Dermis blood vessel endothelial cell (primary cell): Measurements from ENCODE around the gene ZNF608. TPM values are rescaled to one million over a fixed set of nuclear protein-coding genes. Genes with fewer than 3 reads are reported as not detected.

Experiments used
- DNase-seq: peaks from one replicate; pipeline ENCODE4 v3.0.0; 2010
- total RNA-seq: library from RNA; depleted of rRNA; stranded (reverse); fragments of >200 nt; gene quantifications from 2 replicates; pipeline ENCODE4 v1.2.3, GENCODE V29; 2014

The ZNF608 gene
- total RNA-seq, 1 donor from 2014 or later = 14.8 TPM

DNA sequence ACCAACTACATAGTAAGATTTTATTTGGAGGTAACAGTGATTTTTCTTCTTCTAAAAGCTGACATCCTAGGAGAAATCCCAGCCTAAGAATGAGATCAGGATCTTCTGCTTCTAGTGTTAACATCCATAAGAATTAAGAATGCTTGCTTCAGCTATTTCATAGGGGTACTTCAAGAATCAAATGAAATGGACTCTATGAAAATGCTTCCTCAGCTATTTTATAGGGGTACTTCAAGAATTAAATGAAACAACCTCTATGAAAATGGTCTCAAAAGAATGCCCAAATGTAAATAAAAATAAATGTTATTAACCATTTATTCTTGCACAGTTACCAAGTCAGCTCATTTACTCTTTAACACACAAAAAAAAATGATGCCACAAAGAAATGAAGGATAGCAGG is 31.5 kb downstream of the ZNF608 start:
- DNase-seq = no peak

DNA sequence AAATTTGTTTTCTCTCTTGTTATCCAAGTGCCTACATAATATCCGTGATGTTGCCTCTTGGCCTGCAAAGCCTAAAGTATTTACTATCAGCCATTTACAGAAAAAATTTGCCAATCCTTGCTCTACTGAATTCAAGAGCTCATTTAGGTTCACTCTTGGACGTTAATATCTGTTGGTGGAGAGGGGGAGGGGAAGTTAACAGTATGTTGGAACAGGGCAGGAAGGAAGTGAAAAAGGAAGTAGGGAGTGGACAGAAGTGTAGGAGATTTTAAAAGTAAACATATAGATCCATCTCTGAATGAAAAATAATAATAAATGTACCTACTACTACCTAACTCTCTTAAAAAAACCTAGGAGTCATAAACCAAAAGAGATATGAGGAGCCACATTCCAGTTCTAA is 32.8 kb downstream of the ZNF608 start:
- DNase-seq = no peak

DNA sequence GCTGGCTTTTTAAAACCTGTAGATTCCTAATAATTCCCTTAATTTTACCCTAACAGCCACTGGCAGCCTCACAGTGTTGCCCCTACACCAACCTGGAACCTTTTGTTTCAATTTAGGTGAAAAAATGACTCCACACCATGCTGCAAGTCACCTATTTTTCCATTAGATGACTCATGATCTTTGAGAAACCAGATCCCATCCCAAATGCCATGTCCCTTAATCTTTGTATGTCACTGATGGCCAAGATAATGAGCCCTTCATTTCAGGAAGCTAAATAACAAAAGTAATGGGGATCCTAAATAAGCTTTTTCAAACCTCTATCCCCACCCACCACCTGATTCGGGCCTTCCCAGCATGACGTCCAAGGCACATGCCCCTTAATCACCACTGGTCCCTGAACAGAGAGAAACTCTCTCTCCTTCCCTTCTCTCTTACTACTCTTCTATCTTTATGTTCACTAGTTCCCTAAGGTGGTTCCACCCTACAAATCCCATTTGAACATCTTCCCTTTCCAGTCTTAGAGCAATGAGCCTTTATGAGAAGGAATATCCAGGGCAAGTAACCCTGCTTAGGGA is 33.6 kb downstream of the ZNF608 start:
- no peak for DNase-seq

DNA sequence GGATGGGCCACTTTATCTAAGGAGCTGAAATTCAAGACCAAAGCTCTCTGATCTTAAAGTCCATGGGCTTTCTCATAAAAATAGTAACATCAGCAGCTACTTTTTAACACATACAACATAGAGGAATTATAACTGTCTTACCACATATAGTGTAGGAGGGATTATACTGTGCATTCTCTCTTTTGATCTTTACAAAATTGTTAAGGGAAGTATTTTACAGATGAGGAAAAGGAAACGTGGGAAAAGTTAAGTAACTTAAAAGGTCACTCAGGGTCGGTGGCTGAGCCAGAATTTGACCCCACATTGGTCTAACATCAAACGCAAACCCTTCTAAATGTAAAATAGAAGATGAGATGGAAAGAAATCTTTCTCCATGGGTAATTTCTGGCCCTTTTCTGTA is 38.4 kb downstream of the ZNF608 start:
- no peak for DNase-seq

DNA sequence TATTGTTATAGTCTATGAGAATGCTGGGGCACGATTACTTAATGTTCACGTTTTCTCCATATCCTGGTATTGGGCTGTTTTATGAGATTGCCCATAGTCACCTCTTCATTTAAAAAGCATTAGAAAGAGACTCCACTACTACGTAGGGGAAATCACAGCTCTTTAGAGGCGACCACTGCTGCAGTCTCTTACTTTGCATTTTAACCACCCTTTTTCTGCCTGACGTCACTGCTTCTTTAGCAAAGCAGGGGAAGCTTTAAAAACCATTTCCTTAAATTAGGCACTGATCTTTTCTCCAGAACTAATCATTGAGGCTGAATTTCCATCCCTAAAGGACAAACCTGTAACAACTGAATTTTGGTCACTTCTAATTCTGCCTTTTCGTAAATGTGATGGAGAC is 38.9 kb downstream of the ZNF608 start:
- no peak for DNase-seq

DNA sequence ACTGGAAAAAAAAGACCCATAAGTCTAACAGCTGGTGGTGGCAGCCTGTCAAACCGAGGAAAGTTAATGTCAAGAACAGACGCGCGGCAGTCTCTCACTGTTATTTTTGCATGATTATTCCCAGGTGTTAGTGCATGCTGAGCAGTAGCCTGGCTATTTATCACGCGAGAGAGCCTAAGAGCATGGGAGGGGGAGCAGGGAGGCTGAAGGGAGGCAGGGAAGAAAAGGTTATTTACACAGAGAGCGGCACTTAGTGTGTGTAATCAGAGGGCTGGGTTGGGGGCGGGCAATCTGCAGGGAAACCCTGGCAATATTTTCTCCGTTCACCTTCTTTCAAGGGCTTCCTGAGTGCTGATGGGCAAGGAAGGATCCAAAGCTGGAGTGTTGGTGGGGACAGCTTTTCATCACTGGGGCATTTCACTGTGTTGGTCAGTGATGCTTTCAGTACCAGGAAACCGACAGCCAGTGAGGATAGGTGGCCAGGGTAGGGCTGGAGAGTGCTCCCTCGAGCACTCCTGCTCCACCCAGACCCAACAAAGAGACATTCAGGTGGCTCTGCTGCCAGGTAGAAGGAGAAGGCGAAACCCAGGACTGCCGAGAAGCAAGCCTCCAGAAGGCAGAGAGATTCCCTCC is 39.6 kb downstream of the ZNF608 start:
- no peak for DNase-seq

DNA sequence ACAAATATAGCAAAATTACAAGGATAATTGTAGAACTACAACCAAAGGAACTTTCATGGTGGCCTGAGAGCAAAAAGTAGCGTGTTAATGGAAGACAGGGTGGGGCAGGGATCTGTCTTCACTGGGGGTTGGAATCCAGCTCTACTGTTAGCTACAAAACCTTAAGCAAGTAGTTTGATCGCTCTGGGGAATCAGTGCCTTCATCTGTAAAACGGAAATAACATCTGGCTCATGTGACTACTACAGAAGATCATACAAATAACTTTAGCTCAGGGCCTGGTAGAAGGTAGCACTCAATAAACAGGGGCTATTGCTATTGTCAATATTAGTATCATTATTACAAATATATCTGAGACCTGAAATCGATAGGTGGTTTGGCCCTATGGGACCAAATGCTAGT is 40.4 kb downstream of the ZNF608 start:
- DNase-seq = no peak

DNA sequence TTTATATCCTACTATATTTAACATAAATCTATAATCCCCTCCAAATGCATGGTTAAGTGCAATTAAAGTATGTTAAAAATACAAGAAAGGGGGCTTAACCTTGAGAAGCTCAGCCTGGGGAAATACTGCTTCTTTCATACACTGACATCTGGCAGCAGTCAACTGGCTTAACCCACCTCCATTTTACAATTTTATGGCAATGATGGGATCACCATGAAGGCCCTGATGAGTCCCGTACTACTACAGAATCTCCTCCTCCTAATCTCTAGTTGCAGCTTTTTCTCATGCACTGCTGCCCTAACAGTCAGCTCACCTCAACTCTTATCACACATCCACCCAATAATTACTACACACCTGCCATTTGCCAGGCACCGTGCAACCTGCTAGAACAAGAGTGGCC is 40.9 kb downstream of the ZNF608 start:
- DNase-seq = no peak

DNA sequence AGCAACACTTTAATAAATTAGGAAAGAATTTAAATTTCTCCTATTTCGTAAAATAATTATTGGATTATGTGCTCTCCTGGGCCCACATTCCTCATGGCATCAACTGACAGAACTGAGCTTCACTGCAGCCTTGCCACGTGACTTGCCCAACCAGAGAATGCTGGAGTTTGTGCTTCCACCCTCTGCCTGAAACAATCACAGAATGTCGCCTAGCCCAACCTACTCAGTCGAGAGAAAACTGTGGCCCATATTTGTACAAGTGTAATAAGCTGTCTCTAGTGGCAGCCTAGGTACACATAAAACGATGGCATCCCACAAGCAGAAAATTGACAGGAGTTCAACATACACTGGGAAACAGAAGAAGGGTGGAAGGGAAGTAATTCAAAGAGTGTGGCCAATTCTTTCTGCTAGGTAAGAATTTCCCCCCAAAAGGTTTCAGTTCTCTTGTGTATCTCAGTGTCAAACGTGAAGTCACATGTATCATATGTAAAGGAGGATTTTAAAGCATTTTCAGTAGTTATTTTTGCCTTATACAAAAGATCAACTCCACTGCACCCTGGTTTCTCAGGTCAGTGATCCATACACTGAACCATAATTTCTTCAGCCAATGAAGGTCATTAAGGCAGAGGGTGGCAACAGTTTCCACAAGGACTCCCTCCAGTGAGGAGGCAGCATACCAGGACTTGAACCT is 41.7 kb downstream of the ZNF608 start:
- no peak for DNase-seq

DNA sequence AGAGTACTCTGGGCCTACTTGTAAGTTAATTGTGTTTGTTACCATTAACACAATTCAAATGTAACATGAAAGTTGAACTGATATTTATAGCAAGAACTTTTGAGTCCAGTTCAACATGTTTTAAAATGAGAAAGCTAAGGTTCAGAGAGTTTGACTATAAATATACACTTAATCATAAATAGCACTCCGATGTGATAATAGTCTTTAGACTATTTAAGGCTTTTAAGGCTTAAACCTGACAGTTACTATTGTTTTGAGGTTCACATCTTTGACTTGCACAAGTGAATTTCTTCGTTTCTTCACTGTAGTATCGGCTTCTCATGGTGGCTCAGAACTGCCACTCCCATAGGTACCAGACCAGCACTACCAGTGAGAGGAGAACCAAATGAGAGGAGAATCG is 42.4 kb downstream of the ZNF608 start:
- no peak for DNase-seq

DNA sequence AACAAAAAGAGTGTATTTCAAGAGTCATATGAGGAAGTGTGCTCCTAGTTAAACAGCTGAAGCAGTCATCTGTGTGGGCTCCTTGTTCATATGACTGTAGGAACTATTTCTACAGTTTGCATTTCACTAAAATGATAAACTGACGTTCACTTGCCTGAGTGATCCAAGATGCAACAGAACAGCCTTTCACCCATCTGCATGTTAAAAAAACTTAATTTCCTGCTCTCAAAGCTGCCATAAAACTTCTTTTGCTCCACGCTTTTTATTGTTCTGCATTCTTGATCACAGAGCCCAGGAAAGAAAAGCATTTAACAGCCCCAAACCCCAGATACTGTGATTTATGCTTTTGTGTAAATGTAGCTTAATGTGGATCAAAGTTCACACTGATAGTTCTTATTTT is 43.9 kb downstream of the ZNF608 start:
- no peak for DNase-seq

DNA sequence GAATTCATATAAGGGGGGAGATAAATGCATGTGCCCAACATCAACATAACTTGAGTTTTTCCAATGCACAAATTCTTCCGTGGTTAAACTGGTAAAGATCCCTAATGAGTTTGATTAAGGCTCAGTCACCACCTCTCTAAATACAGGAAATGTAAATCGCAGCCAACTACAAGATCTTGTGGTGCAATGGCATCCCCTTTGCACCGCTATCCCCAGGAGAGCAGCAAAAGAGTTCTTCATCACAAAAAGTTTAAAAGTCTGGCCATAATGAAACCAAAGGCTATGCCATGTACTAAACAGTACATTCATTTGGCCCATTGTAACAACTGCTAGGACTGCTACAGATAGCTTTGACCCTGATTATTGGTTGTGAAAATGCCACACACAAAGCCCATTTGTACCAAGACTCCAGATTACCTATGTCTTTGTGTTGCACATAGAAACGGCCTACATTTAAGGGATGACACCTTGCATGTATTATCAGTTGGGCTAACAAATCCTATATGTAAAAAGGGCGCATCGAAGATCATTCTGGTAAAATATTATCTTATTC is 44.5 kb downstream of the ZNF608 start:
- DNase-seq = no peak

DNA sequence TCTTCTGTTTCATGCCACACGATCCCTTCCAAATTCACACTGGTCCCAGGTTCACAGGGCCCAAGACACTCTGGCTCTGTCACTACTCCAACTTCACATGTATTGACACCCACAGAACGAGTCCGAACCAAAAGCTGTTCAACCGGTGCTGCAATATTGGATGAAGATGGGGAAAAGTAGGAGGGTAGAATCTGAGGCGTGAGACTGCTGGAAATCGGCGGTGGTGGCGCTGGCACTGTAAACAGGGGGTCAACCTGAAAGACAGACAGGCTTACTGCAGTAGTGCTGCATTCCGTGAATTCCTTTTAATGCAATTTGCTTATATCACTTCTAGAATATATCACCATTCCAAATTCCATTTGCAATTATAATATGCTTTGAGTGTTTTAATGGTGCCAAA is 45.4 kb downstream of the ZNF608 start:
- no peak for DNase-seq

DNA sequence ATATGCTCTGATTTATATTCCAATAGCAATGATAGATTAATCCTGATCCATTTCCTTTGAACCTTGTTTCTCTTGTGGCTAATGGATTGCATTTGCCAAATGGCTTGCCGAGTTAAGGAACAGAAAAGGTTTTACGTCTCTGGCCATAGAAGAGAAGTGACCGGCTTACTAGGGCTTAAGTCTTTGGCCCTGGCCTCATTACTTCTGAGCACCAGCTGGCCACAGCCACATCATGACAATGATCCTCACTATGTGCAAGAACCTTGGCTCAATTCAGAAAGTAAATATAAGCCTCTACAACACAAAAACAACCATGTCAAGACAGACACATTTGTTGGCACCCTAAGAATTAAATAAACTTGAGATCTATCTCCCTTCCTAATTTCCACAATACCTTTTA is 46.1 kb downstream of the ZNF608 start:
- DNase-seq = no peak

DNA sequence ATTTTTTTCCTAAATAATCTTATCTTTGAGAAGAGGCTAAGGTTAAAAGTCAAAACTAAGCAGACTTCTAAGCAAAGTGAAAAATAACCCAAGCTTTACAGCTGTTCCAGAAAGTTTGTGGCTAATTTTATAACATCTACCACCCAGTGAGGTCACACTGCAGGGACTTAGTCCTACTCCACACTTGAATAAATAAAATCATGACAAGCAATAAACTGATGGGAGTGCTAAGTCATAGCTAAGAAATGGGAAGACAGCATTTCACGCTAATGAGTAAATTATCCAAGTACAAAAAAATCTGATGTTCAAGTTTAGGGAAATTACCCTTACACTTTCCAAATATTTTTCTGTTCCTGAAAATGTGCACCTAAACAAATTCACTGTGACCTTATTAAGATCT is 47.7 kb downstream of the ZNF608 start:
- DNase-seq = no peak

DNA sequence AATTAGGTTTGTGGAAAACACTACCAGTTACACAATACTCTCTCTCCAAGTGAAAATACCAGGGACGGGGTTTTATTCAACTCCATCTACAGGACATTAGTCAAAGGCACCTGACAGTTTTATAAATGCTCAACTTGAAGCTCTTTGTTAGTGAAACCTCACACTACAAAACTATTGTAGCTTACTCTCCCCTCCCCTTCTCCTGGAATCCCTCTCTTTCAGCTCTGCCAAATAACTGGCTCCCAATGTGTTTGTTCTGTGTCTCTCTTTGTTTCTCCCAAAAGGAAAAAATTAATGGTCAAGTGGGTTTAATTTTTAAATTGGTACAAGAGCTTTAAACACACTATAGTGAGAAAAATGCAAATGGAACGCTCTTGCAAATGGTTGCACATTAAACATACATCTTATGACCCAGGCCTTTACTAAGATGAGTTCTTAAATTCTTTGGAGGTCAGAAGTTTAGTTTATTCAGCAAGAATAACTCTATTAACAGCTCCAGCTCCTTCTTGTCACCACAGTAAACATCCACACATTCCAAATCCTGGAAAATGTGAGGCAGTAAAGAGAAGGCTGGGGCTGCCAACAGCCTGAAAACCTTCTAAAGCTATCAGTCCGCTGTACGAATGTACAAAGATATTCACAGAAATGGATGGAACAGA is 48.4 kb downstream of the ZNF608 start:
- no peak for DNase-seq

DNA sequence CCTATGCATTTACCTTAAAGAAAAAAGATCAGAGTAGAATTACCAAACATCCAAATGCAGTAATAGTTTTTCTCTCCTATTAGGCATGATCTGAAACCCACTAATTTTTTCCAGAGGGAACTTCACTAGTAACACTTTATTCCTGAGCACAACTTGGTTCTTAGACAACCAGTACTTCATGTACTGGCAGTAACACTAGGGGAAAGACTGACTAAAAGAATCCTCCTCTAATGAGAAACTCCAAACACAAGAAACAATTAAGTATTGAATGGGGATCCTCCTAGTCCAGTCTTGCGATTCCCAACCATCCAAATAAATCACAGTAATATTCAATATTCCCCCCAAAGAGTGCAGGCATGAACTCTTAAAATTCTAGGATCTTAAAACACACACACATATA is 48.9 kb downstream of the ZNF608 start:
- no peak for DNase-seq

DNA sequence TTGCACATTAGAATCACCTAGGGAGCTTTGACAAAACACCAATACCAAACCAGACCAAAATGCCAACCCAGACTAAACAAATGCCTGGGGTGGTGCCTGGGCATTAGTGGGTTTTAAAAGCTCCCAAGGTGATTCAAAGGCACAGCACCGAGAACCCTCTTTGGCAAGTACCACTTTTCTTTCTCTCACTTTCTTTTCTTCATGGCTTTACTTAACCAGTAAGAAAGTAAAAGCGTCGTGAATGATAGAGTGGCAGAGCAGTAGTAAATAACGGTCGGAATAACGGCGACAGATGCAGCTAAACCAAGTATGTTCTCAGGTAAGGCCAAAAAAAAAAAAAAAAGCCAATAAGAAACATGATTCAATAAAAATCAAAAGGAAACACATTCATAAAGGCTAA is 49.5 kb downstream of the ZNF608 start:
- DNase-seq = no peak
